Measurements from ENCODE around the gene ATP8A2. TPM values are rescaled to one million over a fixed set of nuclear protein-coding genes. Genes with fewer than 3 reads are reported as not detected.

Gene ATP8A2
- total and polyA plus RNA-seq, 2 of the 8 experiments (the other 6 are each of a cell fraction or from before 2014, with no cell fraction given): 2.4 to 8.3 TPM

DNA sequence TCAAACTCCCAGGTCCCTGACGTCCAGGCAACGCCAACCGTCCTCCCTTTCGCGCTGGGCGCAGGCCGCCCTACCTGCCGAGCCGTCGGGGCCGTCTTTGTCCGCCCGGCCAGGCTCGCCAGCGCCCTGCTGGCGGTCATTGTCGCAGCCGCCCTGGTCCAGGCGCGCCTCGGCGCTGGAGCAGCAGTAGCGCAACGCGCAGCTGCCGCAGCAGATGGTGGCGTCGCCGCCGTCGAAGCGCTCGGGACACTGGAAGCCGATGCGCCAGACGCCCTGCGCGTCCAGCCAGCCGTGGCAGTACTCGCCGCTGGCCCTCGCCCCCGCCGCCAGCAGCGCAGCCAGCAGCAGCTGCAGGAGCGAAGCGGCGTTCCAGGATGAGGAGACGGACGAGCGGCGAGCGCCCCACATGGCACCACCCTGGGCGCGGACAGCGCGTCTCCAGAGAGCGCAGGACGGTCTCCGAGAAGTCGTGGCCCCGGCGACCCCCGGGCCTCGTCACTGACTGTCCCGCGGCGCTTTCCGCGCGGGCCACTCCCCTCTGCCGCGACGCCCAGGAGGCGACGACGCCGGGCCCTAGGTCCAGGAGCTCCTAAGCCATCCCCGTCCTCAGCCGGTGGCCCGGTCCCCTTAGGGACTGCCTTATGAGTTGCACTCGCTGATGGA, 678.9 kb downstream of the ATP8A2 start (continued):
- TF ChIP-seq RXRA (IDR thresholded peaks at IDR 0.05; ENCODE audit: insufficient read depth, low read depth, low read length): no peak
- TF ChIP-seq NRF1 (IDR thresholded peaks at IDR 0.05; ENCODE audit: low read depth, low read length): no peak
- TF ChIP-seq NANOG (IDR thresholded peaks at IDR 0.05; ENCODE audit: insufficient read depth, low read depth, low read length, poor library complexity, severe bottlenecking): peak; percentile 3
- TF ChIP-seq SIRT6 (IDR thresholded peaks at IDR 0.05; ENCODE audit: low read length): no peak
- TF ChIP-seq BACH1 (IDR thresholded peaks at IDR 0.05; ENCODE audit: low read length): no peak
- TF ChIP-seq RAD21 (IDR thresholded peaks at IDR 0.05 in 1 of 2, conservative IDR thresholded peaks at IDR 0.05 in 1 of 2; ENCODE audit: low read depth in 2 of 2, low read length in 2 of 2): peak in 1 of 2 experiments; percentile 6; a peak in 2 of 4 replicates
- no peak for TF ChIP-seq RFX5 (IDR thresholded peaks at IDR 0.05; ENCODE audit: borderline replicate concordance, low read depth, low read length)
- no peak for TF ChIP-seq EGR1 (IDR thresholded peaks at IDR 0.05; ENCODE audit: borderline replicate concordance, low read depth, low read length)
- no peak for TF ChIP-seq SP4 (IDR thresholded peaks at IDR 0.05; ENCODE audit: low read length)
- TF ChIP-seq GABPA (IDR thresholded peaks at IDR 0.05; ENCODE audit: borderline replicate concordance, insufficient read depth, low read length): no peak
- TF ChIP-seq HDAC2 (IDR thresholded peaks at IDR 0.05; ENCODE audit: borderline replicate concordance in 1 of 2, low read depth in 2 of 2, low read length in 2 of 2): peak in 1 of 2 experiments; percentile 22; a peak in 1 of 4 replicates
- TF ChIP-seq GTF2F1 (IDR thresholded peaks at IDR 0.05; ENCODE audit: borderline replicate concordance, low read depth, low read length): no peak
- no peak for TF ChIP-seq KDM1A (IDR thresholded peaks at IDR 0.05; ENCODE audit: borderline replicate concordance, low read length)
- TF ChIP-seq, protein P1, sequence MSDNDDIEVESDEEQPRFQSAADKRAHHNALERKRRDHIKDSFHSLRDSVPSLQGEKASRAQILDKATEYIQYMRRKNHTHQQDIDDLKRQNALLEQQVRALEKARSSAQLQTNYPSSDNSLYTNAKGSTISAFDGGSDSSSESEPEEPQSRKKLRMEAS (IDR thresholded peaks at IDR 0.05): peak; percentile 86
- no peak for TF ChIP-seq CTBP2 (IDR thresholded peaks at IDR 0.05; ENCODE audit: borderline replicate concordance, insufficient read depth, insufficient read length, low read length)
- TF ChIP-seq SP1 (IDR thresholded peaks at IDR 0.05; ENCODE audit: low read depth, low read length): no peak
- peak; percentile 48 for TF ChIP-seq RNF2 (IDR thresholded peaks at IDR 0.05; ENCODE audit: borderline replicate concordance, low read depth, low read length, missing control alignments, poor library complexity, severe bottlenecking)
- no peak for TF ChIP-seq SAP30 (IDR thresholded peaks at IDR 0.05; ENCODE audit: insufficient read depth, insufficient replicate concordance, low read length)
- TF ChIP-seq CHD2 (IDR thresholded peaks at IDR 0.05; ENCODE audit: low read length): no peak
- TF ChIP-seq, protein P2, sequence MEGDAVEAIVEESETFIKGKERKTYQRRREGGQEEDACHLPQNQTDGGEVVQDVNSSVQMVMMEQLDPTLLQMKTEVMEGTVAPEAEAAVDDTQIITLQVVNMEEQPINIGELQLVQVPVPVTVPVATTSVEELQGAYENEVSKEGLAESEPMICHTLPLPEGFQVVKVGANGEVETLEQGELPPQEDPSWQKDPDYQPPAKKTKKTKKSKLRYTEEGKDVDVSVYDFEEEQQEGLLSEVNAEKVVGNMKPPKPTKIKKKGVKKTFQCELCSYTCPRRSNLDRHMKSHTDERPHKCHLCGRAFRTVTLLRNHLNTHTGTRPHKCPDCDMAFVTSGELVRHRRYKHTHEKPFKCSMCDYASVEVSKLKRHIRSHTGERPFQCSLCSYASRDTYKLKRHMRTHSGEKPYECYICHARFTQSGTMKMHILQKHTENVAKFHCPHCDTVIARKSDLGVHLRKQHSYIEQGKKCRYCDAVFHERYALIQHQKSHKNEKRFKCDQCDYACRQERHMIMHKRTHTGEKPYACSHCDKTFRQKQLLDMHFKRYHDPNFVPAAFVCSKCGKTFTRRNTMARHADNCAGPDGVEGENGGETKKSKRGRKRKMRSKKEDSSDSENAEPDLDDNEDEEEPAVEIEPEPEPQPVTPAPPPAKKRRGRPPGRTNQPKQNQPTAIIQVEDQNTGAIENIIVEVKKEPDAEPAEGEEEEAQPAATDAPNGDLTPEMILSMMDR (IDR thresholded peaks at IDR 0.05; ENCODE audit: control extremely low read depth in 1 of 3, insufficient read depth in 1 of 3, low read depth in 1 of 3, low read length in 3 of 3): peak in 1 of 3 experiments; percentile 13; a peak in 1 of 4 replicates

Measured in H1 (cell line).